Mammary epithelial cell (primary cell): ENCODE measurements around the gene FNDC3B.

Experiments used
- EZH2 ChIP-seq: IDR thresholded peaks from 2 replicates; pipeline ENCODE4 v1.6.1; 2012; ENCODE audit warnings: low read length, inconsistent platforms, borderline replicate concordance
- TF ChIP-seq, protein P1 (sequence below), 2 donors: IDR thresholded peaks in 1 of 2; conservative IDR thresholded peaks in 1 of 2; 2 replicates each; pipeline ENCODE4 v1.5.1; 2011 to 2012; ENCODE audit warnings: inconsistent platforms in 2 of 2, low read length in 2 of 2, mild to moderate bottlenecking in 2 of 2, control low read depth in 1 of 2, low read depth in 1 of 2; ENCODE audit not compliant: insufficient read depth in 1 of 2; ENCODE audit errors: extremely low read depth in 1 of 2

DNA sequence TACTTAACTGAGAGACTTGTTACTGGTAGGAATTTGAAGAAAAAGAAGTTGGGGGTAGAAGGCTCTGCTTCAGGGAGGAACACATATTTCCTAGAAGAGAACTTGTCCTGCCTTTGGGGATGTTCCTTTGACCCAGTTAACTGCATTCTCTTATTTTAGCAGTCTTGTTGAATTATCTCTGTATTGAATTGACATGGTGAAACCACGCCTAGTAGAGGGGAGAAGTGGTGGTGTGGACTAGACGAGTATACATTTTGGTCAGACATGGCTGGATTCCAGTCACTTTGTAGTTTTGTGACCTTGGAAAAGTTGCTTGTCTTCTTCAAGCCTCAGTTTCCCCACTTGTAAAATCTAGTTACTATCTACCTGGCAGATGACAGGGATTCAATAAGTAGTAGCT, 87.8 kb downstream of the FNDC3B start:
- TF ChIP-seq, protein P1, sequence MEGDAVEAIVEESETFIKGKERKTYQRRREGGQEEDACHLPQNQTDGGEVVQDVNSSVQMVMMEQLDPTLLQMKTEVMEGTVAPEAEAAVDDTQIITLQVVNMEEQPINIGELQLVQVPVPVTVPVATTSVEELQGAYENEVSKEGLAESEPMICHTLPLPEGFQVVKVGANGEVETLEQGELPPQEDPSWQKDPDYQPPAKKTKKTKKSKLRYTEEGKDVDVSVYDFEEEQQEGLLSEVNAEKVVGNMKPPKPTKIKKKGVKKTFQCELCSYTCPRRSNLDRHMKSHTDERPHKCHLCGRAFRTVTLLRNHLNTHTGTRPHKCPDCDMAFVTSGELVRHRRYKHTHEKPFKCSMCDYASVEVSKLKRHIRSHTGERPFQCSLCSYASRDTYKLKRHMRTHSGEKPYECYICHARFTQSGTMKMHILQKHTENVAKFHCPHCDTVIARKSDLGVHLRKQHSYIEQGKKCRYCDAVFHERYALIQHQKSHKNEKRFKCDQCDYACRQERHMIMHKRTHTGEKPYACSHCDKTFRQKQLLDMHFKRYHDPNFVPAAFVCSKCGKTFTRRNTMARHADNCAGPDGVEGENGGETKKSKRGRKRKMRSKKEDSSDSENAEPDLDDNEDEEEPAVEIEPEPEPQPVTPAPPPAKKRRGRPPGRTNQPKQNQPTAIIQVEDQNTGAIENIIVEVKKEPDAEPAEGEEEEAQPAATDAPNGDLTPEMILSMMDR (conservative IDR thresholded peaks at IDR 0.05 in 1 of 2, IDR thresholded peaks at IDR 0.05 in 1 of 2; ENCODE audit: extremely low read depth in 1 of 2, insufficient read depth in 1 of 2, low read depth in 1 of 2, low read length in 2 of 2): no peak
- no peak for TF ChIP-seq EZH2
